ENCODE results near the gene ATP9B. TPM values are rescaled to one million over a fixed set of nuclear protein-coding genes. Genes with fewer than 3 reads are reported as not detected.
"Not testable (repeated sequence)": the region's sequence is repeated elsewhere in the genome, so short reads cannot be mapped to it uniquely, and the experiment has no call there.

The ATP9B gene
- total and polyA plus RNA-seq, 8 donors: 29.2 to 41.5 (median 38.3) TPM

GRCh38 chr18:79374408-79375171 is 305.4 kb downstream of the ATP9B start:
- Histone ChIP-seq H3K4me1 (peaks cover 0 to 8% of the 10 kb centered on the region in 2 donors), H3K27ac (no peak overlapping the region), H3K4me3 (no peak overlapping the region), H3K27me3 (no peaks in the 10 kb centered on the region), H3K9me3 (no peaks in the 10 kb centered on the region), H3K36me3 (peaks cover 0 to 60% of the 10 kb centered on the region in 2 donors)
- no peak for ATAC-seq
- DNase-seq: no peak
- TF ChIP-seq CTCF (IDR thresholded peaks at IDR 0.05): no peak
- intact Hi-C loops (cut with DNase I): no loop called here

DNA sequence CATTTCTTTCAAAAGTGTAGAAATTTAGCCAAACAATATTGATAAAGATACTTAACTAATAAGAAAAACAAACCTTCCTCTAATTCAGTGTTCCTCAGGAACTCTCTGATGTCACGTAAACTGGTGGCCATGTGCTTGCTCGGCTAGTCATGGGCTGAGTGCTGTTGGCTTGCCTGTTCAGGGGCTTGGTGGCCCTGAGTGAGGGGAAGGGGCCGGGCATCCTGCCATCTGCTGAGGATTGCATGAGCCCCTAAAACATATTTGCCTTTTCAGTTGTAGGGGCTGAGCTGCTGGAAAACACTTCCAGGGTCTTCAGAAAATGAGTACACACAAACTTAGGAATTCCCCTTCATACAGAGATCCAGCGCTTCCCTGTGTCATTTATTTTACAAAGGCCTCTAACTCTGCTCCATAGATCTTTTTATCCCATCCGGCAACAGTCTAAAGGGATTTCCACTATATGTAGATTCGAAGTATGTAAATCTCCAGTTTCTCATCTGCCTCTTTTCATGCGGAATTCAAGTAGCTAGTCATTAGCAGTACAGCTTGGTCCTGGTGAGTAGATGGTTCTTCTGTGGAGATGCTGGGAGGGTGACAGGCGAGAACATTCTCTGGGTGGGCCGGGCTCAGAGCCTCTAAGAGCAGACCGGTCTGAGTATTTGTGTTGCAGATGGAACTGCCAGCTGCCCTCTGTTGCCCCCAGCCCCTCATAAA is 306.4 kb downstream of the ATP9B start:
- intact Hi-C loops (cut with DNase I): no loop called here
- no peak for ATAC-seq
- no peak for TF ChIP-seq CTCF (IDR thresholded peaks at IDR 0.05)

DNA sequence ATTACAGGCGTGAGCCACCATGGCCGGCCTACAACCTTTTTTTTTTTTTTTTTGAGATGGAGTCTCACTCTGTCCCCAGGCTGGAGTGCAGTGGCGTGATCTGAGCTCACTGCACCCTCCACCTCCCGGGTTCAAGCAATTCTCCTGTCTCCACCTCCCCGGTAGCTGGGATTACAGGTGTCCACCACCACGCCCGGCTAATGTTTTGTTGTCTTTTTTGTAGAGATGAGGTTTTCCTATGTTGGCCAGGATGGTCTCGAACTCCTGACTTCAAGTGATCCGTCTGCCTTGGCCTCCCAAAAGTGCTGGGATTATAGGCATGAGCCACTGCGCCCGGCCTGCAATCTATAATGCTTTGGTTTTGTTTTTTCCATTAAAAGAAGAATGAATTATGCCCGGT is 307.5 kb downstream of the ATP9B start:
- intact Hi-C loops (cut with DNase I); H3K27me3 ChIP-seq; ATAC-seq: not testable (repeated sequence)

More for the DNA sequence above, 306.4 kb downstream of the ATP9B start:
- no peak for DNase-seq
- H3K27ac ChIP-seq: no peak overlapping the region
- peaks cover 0 to 8% of the 10 kb centered on the region in 2 donors for H3K4me1 ChIP-seq
- H3K36me3 ChIP-seq: peaks cover 0 to 55% of the 10 kb centered on the region in 2 donors
- no peaks in the 10 kb centered on the region for H3K9me3 ChIP-seq
- no peaks in the 10 kb centered on the region for H3K27me3 ChIP-seq
- no peak overlapping the region for H3K4me3 ChIP-seq

DNA sequence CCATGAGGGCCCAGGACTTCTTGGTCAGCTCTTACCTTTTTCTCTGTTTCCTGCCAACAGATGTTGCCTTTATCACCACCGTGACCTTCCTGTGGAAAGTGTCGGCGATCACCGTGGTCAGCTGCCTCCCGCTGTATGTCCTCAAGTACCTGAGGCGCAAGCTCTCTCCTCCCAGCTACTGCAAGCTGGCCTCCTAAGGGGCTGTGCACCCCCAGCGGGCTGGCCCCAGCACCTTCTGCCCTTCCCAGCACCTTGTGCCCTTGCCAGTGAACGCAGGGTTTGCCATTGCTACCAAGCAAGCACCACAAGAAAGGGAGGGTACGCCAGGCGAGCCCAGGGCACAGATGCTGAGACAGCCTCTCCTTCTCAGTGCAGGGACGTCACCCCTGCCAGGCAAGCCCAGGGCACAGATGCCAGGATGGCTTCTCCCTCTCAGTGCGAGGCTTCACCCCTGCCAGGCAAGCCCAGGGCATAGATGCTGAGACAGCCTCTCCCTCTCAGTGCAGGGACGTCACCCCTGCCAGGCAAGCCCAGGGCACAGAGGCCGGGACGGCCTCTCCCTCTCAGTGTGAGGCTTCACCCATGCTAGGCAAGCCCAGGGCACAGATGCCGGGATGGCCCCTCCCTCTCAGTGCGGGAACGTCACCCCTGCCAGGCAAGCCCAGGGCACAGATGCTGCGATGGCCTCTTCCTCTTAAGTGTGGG is 308.1 kb downstream of the ATP9B start:
- Histone ChIP-seq H3K4me3 (no peak overlapping the region), H3K27me3 (no peaks in the 10 kb centered on the region), H3K9me3 (no peaks in the 10 kb centered on the region), H3K27ac (no peak overlapping the region), H3K4me1 (peaks cover 0 to 8% of the 10 kb centered on the region in 2 donors), H3K36me3 (peaks cover 0 to 50% of the 10 kb centered on the region in 2 donors)
- intact Hi-C loops (cut with DNase I): no loop called here
- no peak for TF ChIP-seq CTCF (IDR thresholded peaks at IDR 0.05)
- no peak for ATAC-seq
- DNase-seq: no peak

More for the DNA sequence above, 307.5 kb downstream of the ATP9B start:
- H3K27ac ChIP-seq, H3K4me3 ChIP-seq, DNase-seq, H3K9me3 ChIP-seq, H3K4me1 ChIP-seq: not testable (repeated sequence)
- peaks cover 0 to 51% of the 10 kb centered on the region in 2 donors for H3K36me3 ChIP-seq

GRCh38 chr18:79378536-79379250 is 309.5 kb downstream of the ATP9B start:
- no peak overlapping the region for H3K4me3 ChIP-seq
- H3K36me3 ChIP-seq: peaks cover 0 to 41% of the 10 kb centered on the region in 2 donors
- intact Hi-C loops (cut with DNase I): no loop called here
- no peaks in the 10 kb centered on the region for H3K27me3 ChIP-seq
- peaks cover 0 to 8% of the 10 kb centered on the region in 2 donors for H3K4me1 ChIP-seq
- no peak overlapping the region for H3K27ac ChIP-seq
- DNase-seq: peak; percentile 65 to 94 (median 80)
- peak; percentile 93 to 96 for TF ChIP-seq CTCF (IDR thresholded peaks at IDR 0.05)
- peak; percentile 94 for ATAC-seq
- H3K9me3 ChIP-seq: no peaks in the 10 kb centered on the region
